BJ (cell line): ENCODE results near the gene MEPE. TPM values are rescaled to one million over a fixed set of nuclear protein-coding genes. Genes with fewer than 3 reads are reported as not detected.

Experiments used
- CTCF ChIA-PET: fragments of 350-600 bp; formaldehyde crosslinking; extraction: SDS; loops from one replicate; lab custom pipeline; 2021; ENCODE audit warnings: antibody characterized with exemption, inconsistent platforms; lab: Yijun Ruan, JAX
- POLR2A ChIA-PET: fragments of 300-600 bp; sonication (Branson Sonifier 250); formaldehyde crosslinking; extraction: SDS; loops from one replicate; lab custom pipeline; 2021; ENCODE audit warnings: antibody characterized with exemption; lab: Charles Lee
- DNase-seq: peaks from one replicate; pipeline ENCODE4 v3.0.0-alpha.2; 2011; ENCODE audit warnings: low read depth
- H3K27me3 ChIP-seq: 2 replicates; pipeline ENCODE4 v1.6.0; 2011; ENCODE audit warnings: low read length; ENCODE audit not compliant: control insufficient read depth, insufficient read depth
- H3K36me3 ChIP-seq: 2 replicates; pipeline ENCODE4 v1.5.1; 2011; ENCODE audit warnings: low read length; ENCODE audit not compliant: control insufficient read depth, insufficient read depth
- H3K4me3 ChIP-seq: 2 replicates; pipeline ENCODE4 v1.5.1; 2011; ENCODE audit warnings: low read depth, mild to moderate bottlenecking, control low read depth, low read length
- CTCF ChIP-seq: IDR thresholded peaks from 2 replicates; pipeline ENCODE4 v1.5.1; 2011; ENCODE audit warnings: low read depth, mild to moderate bottlenecking, control low read depth, inconsistent platforms, low read length, moderate library complexity; ENCODE audit not compliant: insufficient read depth
- polyA plus RNA-seq: library from polyadenylated mRNA; depleted of rRNA; stranded (reverse); fragments of >200 nt; gene quantifications from 2 replicates; pipeline ENCODE4 v1.2.3, GENCODE V29; 2011

Gene MEPE
- polyA plus RNA-seq, 1 experiment: not detected

- no peak overlapping the region for H3K4me3 ChIP-seq
- DNase-seq: no peak
- ChIA-PET POLR2A (no interaction called here), CTCF (interaction anchor here (2.1 kb wide), 1 partner anchor 10 kb away, joined by 8 read pairs; no protein-coding TSS in a partner anchor)
- no peak for TF ChIP-seq CTCF
- H3K36me3 ChIP-seq: no peaks in the 10 kb centered on the region
- no peaks in the 10 kb centered on the region for H3K27me3 ChIP-seq
Observed at GRCh38 chr4:87863486-87863885, 30.7 kb downstream of the MEPE start.

- POLR2A ChIA-PET: no interaction called here
- Histone ChIP-seq H3K4me3 (no peak overlapping the region), H3K36me3 (no peaks in the 10 kb centered on the region), H3K27me3 (no peaks in the 10 kb centered on the region)
- no peak for TF ChIP-seq CTCF
- CTCF ChIA-PET: interaction anchor here (1.0 to 2.1 kb wide), 4 partner anchors 9 to 109 kb away, joined by 3 to 8 read pairs (median 3); no protein-coding TSS in a partner anchor
- DNase-seq: no peak
Observed at GRCh38 chr4:87864321-87864720, 31.6 kb downstream of the MEPE start.

- TF ChIP-seq CTCF: no peak
- DNase-seq: no peak
- H3K4me3 ChIP-seq: no peak overlapping the region
- no peaks in the 10 kb centered on the region for H3K36me3 ChIP-seq
- ChIA-PET POLR2A (no interaction called here), CTCF (interaction anchor here (1.2 kb wide), 1 partner anchor 10 kb away, joined by 3 read pairs; no protein-coding TSS in a partner anchor)
- no peaks in the 10 kb centered on the region for H3K27me3 ChIP-seq
Observed at GRCh38 chr4:87865288-87865687, 32.5 kb downstream of the MEPE start.

- Histone ChIP-seq H3K36me3 (no peaks in the 10 kb centered on the region), H3K27me3 (no peaks in the 10 kb centered on the region), H3K4me3 (no peak overlapping the region)
- no peak for TF ChIP-seq CTCF
- ChIA-PET CTCF (interaction anchor here (0.6 to 1.1 kb wide), 3 partner anchors 14 to 1260 kb away, joined by 3 read pairs; no protein-coding TSS in a partner anchor), POLR2A (no interaction called here)
- DNase-seq: peak; percentile 9
Observed at GRCh38 chr4:87865960-87866598, 33.3 kb downstream of the MEPE start.

GRCh38 chr4:87868522-87868921 lies 35.8 kb downstream of the MEPE start:
- no peaks in the 10 kb centered on the region for H3K36me3 ChIP-seq
- CTCF ChIA-PET: no interaction called here
- no peak overlapping the region for H3K4me3 ChIP-seq
- no peak for DNase-seq
- POLR2A ChIA-PET: no interaction called here
- H3K27me3 ChIP-seq: no peaks in the 10 kb centered on the region
- TF ChIP-seq CTCF: no peak
